K562 (cell line): ENCODE results near the gene TAF5. TPM values are rescaled to one million over a fixed set of nuclear protein-coding genes. Genes with fewer than 3 reads are reported as not detected.

Source experiments
- BRD9 ChIP-seq: fragments of 450-650 bp; IDR thresholded peaks from 2 replicates; pipeline ENCODE4 v1.6.1; 2018; ENCODE audit warnings: low read depth; ENCODE audit not compliant: partially characterized antibody
- FOXJ2 ChIP-seq: fragments of 200-800 bp; sonication (Bioruptor generic); IDR thresholded peaks from 2 replicates; pipeline ENCODE4 v1.6.1; 2016; ENCODE audit warnings: missing genetic modification characterization, missing compliant biosample characterization
- HCFC1 ChIP-seq: IDR thresholded peaks from 2 replicates; pipeline ENCODE4 v1.6.1; 2012; ENCODE audit warnings: low read depth, low read length, improper control_type of control experiment
- HMGN3 ChIP-seq: IDR thresholded peaks from 2 replicates; pipeline ENCODE4 v1.6.1; 2011; ENCODE audit warnings: borderline replicate concordance, low read depth, mild to moderate bottlenecking, mixed read lengths, low read length; ENCODE audit not compliant: insufficient read length; ENCODE audit errors: extremely low read depth
- NR2C2 ChIP-seq, 2 experiments: fragments of 200-800 bp in 1 of 2; sonication (Bioruptor generic) in 1 of 2; sonication (generic) in 1 of 2; formaldehyde crosslinking in 1 of 2; IDR thresholded peaks; 2 replicates each; pipeline versions ENCODE4 v1.6.1 to v1.8.0; 2016 to 2022; ENCODE audit warnings: mild to moderate bottlenecking in 1 of 2, missing compliant biosample characterization in 1 of 2, missing genetic modification characterization in 1 of 2, missing genetic modification reagents in 1 of 2
- PML ChIP-seq: IDR thresholded peaks from 2 replicates; pipeline ENCODE4 v1.6.1; 2012; ENCODE audit warnings: low read length, inconsistent platforms
- ZNF263 ChIP-seq: sonication (generic); formaldehyde crosslinking; IDR thresholded peaks from 2 replicates; pipeline ENCODE4 v1.8.0; 2022; ENCODE audit warnings: mild to moderate bottlenecking, missing genetic modification reagents, borderline replicate concordance
- polyA plus RNA-seq, 8 experiments: library from polyadenylated mRNA; depleted of rRNA in 4 of 8; stranded (reverse) in 5 of 8; unstranded in 3 of 8; fragments of >200 nt; fragmentation: Nextera tagmentation in 2 of 8; fragmentation: Illumina TruSeq in 1 of 8; extraction: Ambion mirVana in 2 of 8; extraction: Trizol in 1 of 8; gene quantifications; 2 replicates each; pipeline versions ENCODE4 v1.2.1 to v1.2.3, GENCODE V29; 2011 to 2014; ENCODE audit warnings: inconsistent platforms in 1 of 8, missing spikeins in 1 of 8
- total RNA-seq, 7 experiments: library from RNA; depleted of rRNA in 6 of 7; stranded (reverse); fragments of >200 nt in 6 of 7; fragmentation: Illumina TruSeq in 2 of 7; extraction: Trizol in 2 of 7; gene quantifications; 2 replicates each; pipeline versions ENCODE4 v1.2.1 to v1.2.3, GENCODE V29; 2011 to 2021; ENCODE audit warnings: low replicate concordance in 1 of 7
- TF ChIP-seq, protein P1 (sequence below), 2 experiments: fragments of 450-650 bp in 1 of 2; sonication (generic) in 1 of 2; formaldehyde crosslinking in 1 of 2; IDR thresholded peaks; 2 replicates each; pipeline versions ENCODE4 v1.7.1 to v1.9.0; 2016 to 2022; ENCODE audit warnings: inconsistent platforms in 1 of 2, mild to moderate bottlenecking in 1 of 2, missing genetic modification reagents in 1 of 2
- TF ChIP-seq, protein P2 (sequence below): sonication (generic); formaldehyde crosslinking; IDR thresholded peaks from 2 replicates; pipeline ENCODE4 v1.8.1; 2023; ENCODE audit warnings: mild to moderate bottlenecking, missing genetic modification reagents
- TF ChIP-seq, protein P3 (sequence below): fragments of 450-650 bp; IDR thresholded peaks from 2 replicates; pipeline ENCODE4 v1.6.1; 2016; ENCODE audit warnings: antibody characterized with exemption

Gene TAF5
- total and polyA plus RNA-seq, 9 of the 15 experiments (the other 6 are each of a cell fraction or from before 2014, with no cell fraction given): 4.2 to 11.9 (median 9.3) TPM

DNA sequence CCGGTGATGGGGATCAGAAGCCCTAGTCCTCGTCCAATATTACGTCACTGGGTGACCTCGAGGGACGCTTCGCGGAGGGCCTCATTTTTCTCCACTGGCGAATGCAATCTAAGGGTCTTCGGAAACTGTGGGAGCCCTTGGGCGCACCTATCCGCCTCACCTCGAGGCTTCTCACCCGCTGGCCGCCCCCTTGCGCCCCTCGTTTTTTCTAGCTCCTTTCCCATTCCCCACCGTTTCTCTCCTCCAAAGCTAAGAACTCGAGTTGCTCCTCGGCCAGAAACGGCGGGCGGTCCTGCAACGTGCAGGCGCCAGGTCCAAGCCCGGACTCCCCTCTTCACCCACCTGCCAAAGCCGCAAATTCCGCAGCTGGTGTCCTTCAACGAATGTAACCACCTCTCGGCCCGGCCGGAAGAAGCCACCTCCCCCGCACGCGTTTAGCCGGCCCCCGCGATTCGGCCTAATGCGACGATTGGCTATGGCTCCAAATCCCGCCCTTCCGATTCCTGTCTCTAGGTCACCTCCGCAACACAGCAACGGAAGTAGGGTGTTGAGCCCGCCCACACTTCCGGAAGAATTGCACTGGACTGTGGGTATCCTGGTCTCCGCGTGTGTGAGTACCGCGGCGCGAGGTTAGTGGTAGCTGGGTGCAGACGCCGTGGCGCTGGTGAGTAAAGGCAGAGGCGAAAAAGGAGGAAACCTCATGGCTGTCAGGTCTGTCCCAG lies 28.5 kb downstream of the TAF5 start, which contains the start of the genes ATP5MK and PDCD11 (continued):
- TF ChIP-seq, protein P1, sequence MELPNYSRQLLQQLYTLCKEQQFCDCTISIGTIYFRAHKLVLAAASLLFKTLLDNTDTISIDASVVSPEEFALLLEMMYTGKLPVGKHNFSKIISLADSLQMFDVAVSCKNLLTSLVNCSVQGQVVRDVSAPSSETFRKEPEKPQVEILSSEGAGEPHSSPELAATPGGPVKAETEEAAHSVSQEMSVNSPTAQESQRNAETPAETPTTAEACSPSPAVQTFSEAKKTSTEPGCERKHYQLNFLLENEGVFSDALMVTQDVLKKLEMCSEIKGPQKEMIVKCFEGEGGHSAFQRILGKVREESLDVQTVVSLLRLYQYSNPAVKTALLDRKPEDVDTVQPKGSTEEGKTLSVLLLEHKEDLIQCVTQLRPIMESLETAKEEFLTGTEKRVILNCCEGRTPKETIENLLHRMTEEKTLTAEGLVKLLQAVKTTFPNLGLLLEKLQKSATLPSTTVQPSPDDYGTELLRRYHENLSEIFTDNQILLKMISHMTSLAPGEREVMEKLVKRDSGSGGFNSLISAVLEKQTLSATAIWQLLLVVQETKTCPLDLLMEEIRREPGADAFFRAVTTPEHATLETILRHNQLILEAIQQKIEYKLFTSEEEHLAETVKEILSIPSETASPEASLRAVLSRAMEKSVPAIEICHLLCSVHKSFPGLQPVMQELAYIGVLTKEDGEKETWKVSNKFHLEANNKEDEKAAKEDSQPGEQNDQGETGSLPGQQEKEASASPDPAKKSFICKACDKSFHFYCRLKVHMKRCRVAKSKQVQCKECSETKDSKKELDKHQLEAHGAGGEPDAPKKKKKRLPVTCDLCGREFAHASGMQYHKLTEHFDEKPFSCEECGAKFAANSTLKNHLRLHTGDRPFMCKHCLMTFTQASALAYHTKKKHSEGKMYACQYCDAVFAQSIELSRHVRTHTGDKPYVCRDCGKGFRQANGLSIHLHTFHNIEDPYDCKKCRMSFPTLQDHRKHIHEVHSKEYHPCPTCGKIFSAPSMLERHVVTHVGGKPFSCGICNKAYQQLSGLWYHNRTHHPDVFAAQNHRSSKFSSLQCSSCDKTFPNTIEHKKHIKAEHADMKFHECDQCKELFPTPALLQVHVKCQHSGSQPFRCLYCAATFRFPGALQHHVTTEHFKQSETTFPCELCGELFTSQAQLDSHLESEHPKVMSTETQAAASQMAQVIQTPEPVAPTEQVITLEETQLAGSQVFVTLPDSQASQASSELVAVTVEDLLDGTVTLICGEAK (IDR thresholded peaks at IDR 0.05): peak; percentile 98
- TF ChIP-seq, protein P1 (CRISPR knock-in tag; IDR thresholded peaks at IDR 0.05): no peak
- TF ChIP-seq HCFC1 (peak; percentile 55), ZNF263 (0 out of 2 replicates have a peak, but pooled peaks have one; percentile 27), NR2C2 (CRISPR knock-in tag; IDR thresholded peaks at IDR 0.05) (no peak), NR2C2 (tag; IDR thresholded peaks at IDR 0.05) (peak; percentile 30; the same call in 1 of the 2 replicates), BRD9 (peak; percentile 20), PML (peak; percentile 59; the same call in 1 of the 2 replicates), FOXJ2 (tag) (peak; percentile 48; the same call in 1 of the 2 replicates), HMGN3 (no peak)
- TF ChIP-seq, protein P2, sequence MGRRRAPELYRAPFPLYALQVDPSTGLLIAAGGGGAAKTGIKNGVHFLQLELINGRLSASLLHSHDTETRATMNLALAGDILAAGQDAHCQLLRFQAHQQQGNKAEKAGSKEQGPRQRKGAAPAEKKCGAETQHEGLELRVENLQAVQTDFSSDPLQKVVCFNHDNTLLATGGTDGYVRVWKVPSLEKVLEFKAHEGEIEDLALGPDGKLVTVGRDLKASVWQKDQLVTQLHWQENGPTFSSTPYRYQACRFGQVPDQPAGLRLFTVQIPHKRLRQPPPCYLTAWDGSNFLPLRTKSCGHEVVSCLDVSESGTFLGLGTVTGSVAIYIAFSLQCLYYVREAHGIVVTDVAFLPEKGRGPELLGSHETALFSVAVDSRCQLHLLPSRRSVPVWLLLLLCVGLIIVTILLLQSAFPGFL (CRISPR knock-in tag): no peak
- TF ChIP-seq, protein P3, sequence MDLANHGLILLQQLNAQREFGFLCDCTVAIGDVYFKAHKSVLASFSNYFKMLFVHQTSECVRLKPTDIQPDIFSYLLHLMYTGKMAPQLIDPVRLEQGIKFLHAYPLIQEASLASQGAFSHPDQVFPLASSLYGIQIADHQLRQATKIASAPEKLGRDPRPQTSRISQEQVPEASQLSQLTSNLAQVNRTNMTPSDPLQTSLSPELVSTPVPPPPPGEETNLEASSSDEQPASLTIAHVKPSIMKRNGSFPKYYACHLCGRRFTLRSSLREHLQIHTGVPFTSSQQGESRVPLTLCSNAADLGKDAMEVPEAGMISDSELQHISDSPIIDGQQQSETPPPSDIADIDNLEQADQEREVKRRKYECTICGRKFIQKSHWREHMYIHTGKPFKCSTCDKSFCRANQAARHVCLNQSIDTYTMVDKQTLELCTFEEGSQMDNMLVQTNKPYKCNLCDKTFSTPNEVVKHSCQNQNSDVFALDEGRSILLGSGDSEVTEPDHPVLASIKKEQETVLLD: no peak
